GM13977 (cell line): ENCODE data around the gene KNG1.
"Not testable (repeated sequence)": the region's sequence is repeated elsewhere in the genome, so short reads cannot be mapped to it uniquely, and the experiment has no call there.

Experiments
- DNase-seq: peaks from one replicate; pipeline ENCODE4 v3.0.0; 2012; ENCODE audit warnings: low spot score
- CTCF ChIP-seq: IDR thresholded peaks from 2 replicates; pipeline ENCODE4 v1.5.1; 2012; ENCODE audit warnings: mild to moderate bottlenecking, control low read depth; ENCODE audit not compliant: insufficient read depth; ENCODE audit errors: extremely low read depth, missing control alignments
- in situ Hi-C: fragments of 300-500 bp; cut with MboI; formaldehyde crosslinking; loops from one replicate; pipeline ENCODE4 v1.12.0; 2022; ENCODE audit warnings: low sequenced_read_pairs, low pct_unique_long_range_greater_than_20kb, mixed read lengths, inconsistent platforms; ENCODE audit not compliant: unreplicated experiment

The KNG1 gene

GRCh38 chr3:186693843-186694242 lies 23.3 kb upstream of the KNG1 start:
- in situ Hi-C loops: no loop called here
- no peak for DNase-seq

GRCh38 chr3:186694288-186695032 lies 22.7 kb upstream of the KNG1 start:
- no peak for TF ChIP-seq CTCF
- in situ Hi-C loops: no loop called here
- no peak for DNase-seq

More at GRCh38 chr3:186693843-186694242, 23.3 kb upstream of the KNG1 start:
- no peak for TF ChIP-seq CTCF

- no peak for DNase-seq
- TF ChIP-seq CTCF: no peak
- in situ Hi-C loops: no loop called here
These were observed 20.6 kb upstream of the KNG1 start for GRCh38 chr3:186696522-186696921.

- TF ChIP-seq CTCF: no peak
- in situ Hi-C loops: no loop called here
- no peak for DNase-seq
These were observed 19.6 kb upstream of the KNG1 start for GRCh38 chr3:186697510-186697909.

- in situ Hi-C loops: no loop called here
- no peak for DNase-seq
- no peak for TF ChIP-seq CTCF
These were observed 16.9 kb upstream of the KNG1 start for GRCh38 chr3:186700267-186700666.

GRCh38 chr3:186702451-186702850 lies 14.7 kb upstream of the KNG1 start:
- in situ Hi-C loops: not testable (repeated sequence)

GRCh38 chr3:186705882-186706780 lies 11.0 kb upstream of the KNG1 start:
- no peak for DNase-seq
- TF ChIP-seq CTCF: no peak
- in situ Hi-C loops: no loop called here

More at GRCh38 chr3:186702451-186702850, 14.7 kb upstream of the KNG1 start:
- not testable (repeated sequence) for DNase-seq
